ENCODE results near the gene STRN4.
A peak's percentile ranks its signal among the peaks of the same experiment; 100 is the strongest.
"Not testable (repeated sequence)": the region's sequence is repeated elsewhere in the genome, so short reads cannot be mapped to it uniquely, and the experiment has no call there.

The STRN4 gene

DNA sequence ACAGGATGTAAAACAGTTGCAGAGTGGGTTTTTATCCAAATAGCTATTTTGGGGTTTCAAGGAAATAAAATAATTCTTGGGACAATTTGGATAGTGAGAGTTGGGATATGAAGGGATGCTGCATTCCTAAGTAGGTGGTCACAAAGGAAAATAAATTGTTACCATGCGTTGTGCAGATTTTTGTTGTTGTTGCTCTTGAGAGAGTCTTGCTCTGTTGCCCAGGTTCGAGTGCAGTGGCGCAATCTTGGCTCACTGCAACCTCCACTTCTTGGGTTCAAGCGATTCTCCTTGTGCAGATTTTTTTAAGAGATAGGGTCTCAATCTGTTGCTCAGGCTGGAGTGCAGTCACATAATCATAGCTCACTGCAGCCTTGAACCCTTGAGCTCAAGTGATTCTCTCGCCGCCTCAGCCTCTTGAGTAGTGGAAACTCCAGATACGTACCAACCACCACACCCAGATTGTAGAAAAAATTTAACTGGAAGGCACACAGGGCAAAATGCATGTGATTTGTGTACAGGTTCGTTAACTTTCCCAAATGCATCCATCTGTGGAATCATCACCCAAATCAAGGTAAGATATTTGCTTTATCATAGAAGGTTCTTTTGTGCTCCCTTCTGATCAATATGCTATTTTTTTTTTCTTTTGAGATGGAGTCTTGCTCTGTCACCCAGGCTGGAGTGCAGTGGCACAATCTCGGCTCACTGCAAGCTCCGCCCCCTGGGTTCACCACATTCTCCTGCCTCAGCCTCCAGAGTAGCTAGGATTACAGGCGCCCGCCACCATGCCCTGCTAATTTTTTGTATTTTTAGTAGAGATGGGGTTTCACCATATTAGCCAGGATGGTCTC, 26.1 kb upstream of the STRN4 start:
- no peaks in the 10 kb centered on the region for H4K20me1 ChIP-seq (ENCODE audit: insufficient read depth, low read length)
- no peak overlapping the region for H3K9ac ChIP-seq (ENCODE audit: low read length)
- DNase-seq = no peak
- H2AFZ ChIP-seq (ENCODE audit: low read length) = no peak overlapping the region
- no peaks in the 10 kb centered on the region for H3K27me3 ChIP-seq (replicated peaks; ENCODE audit: insufficient read depth, low read length)
- no peaks in the 10 kb centered on the region for H3K9me3 ChIP-seq (replicated peaks; ENCODE audit: insufficient read depth, low read length)
- peaks cover 15% of the 10 kb centered on the region for H3K36me3 ChIP-seq (replicated peaks; ENCODE audit: insufficient read depth, low read length)
- peaks cover 6% of the 10 kb centered on the region; the same call in 1 of the 2 replicates for H3K79me2 ChIP-seq (ENCODE audit: low read length)
- no peak overlapping the region for H3K4me3 ChIP-seq (ENCODE audit: low read length)
- TF ChIP-seq, protein P1, sequence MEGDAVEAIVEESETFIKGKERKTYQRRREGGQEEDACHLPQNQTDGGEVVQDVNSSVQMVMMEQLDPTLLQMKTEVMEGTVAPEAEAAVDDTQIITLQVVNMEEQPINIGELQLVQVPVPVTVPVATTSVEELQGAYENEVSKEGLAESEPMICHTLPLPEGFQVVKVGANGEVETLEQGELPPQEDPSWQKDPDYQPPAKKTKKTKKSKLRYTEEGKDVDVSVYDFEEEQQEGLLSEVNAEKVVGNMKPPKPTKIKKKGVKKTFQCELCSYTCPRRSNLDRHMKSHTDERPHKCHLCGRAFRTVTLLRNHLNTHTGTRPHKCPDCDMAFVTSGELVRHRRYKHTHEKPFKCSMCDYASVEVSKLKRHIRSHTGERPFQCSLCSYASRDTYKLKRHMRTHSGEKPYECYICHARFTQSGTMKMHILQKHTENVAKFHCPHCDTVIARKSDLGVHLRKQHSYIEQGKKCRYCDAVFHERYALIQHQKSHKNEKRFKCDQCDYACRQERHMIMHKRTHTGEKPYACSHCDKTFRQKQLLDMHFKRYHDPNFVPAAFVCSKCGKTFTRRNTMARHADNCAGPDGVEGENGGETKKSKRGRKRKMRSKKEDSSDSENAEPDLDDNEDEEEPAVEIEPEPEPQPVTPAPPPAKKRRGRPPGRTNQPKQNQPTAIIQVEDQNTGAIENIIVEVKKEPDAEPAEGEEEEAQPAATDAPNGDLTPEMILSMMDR (IDR thresholded peaks at IDR 0.05; ENCODE audit: low read length) = no peak
- TF ChIP-seq EZH2 (optimal IDR thresholded peaks at IDR 0.05; ENCODE audit: low read depth, low read length) (no peak), EZH2phosphoT487 (IDR thresholded peaks at IDR 0.05; ENCODE audit: low read length) (no peak)
- peaks cover 18% of the 10 kb centered on the region; the same call in 1 of the 2 replicates for H3F3A ChIP-seq (ENCODE audit: insufficient read depth, low read length)
- H3K27ac ChIP-seq (ENCODE audit: low read length) = no peak overlapping the region
- no peaks in the 10 kb centered on the region for H3K4me1 ChIP-seq (ENCODE audit: low read length)
- H3K4me2 ChIP-seq (ENCODE audit: low read depth, low read length) = no peak overlapping the region
- no peaks in the 10 kb centered on the region for H3K9me2 ChIP-seq (replicated peaks; ENCODE audit: insufficient read depth, low read length)

DNA sequence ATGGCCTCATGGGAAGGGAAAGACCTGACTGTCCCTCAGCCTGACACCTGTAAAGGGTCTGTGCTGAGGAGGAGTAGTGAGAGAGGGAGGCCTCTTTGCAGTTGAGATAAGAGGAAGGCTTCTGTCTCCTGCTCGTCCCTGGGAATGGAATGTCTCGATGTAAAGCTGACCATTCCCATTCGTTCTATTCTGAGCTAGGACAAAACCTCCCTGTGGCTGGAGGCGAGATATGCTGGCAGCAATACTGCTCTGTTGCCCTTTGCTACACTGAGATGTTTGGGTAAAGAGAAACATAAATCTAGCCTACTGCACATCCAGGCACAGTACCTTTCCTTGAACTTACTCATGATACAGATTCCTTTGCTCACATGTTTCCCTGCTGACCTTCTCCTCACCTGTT, 22.5 kb upstream of the STRN4 start:
- DNase-seq; H3K27me3 ChIP-seq (replicated peaks; ENCODE audit: insufficient read depth, low read length); H3K4me1 ChIP-seq (ENCODE audit: low read length); H4K20me1 ChIP-seq (ENCODE audit: insufficient read depth, low read length); H3K27ac ChIP-seq (ENCODE audit: low read length); H3K4me3 ChIP-seq (ENCODE audit: low read length); H2AFZ ChIP-seq (ENCODE audit: low read length); H3F3A ChIP-seq (ENCODE audit: insufficient read depth, low read length); H3K36me3 ChIP-seq (replicated peaks; ENCODE audit: insufficient read depth, low read length); H3K9ac ChIP-seq (ENCODE audit: low read length); H3K79me2 ChIP-seq (ENCODE audit: low read length); H3K4me2 ChIP-seq (ENCODE audit: low read depth, low read length); H3K9me2 ChIP-seq (replicated peaks; ENCODE audit: insufficient read depth, low read length); H3K9me3 ChIP-seq (replicated peaks; ENCODE audit: insufficient read depth, low read length): not testable (repeated sequence)

DNA sequence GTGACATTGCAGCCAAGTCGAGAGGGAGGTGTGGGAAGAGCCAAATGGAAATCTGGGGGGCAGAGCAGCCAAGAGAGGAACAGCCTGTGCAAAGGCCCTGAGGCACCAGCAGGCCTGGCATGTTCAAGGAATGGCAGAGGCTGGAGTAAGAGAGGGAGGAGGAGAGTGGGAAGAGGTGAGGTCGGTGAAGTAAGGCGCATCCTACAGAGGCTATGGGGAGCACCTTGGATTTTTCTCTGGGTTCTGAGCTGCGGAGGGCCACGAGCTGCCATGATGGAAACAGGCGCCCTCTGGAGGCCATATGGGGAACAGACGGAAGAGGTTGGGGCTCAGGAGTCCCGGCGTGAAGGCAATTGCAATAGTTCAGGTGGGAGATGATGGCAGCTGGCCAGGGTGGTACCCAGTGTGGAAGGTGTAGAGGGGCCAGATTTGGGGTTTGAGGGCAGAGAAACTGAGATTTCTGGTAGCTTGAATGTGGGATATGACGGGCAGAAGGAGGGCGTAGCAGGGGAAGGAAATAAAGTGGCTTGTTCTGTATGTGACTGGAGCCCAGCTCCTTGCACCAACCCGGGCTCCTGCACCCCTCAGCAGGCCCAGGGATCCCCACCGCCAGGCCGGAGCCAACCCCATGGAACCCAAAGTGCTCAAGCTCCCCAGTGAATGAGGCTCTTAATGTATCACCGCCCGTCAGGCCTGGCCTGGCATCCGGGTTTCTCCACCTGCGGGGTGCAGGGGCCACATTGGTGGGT, 20.5 kb upstream of the STRN4 start:
- Histone ChIP-seq H3K9me2 (replicated peaks; ENCODE audit: insufficient read depth, low read length) (no peaks in the 10 kb centered on the region), H3K36me3 (replicated peaks; ENCODE audit: insufficient read depth, low read length) (no peaks in the 10 kb centered on the region), H3K27me3 (replicated peaks; ENCODE audit: insufficient read depth, low read length) (no peaks in the 10 kb centered on the region), H4K20me1 (ENCODE audit: insufficient read depth, low read length) (no peaks in the 10 kb centered on the region), H3F3A (ENCODE audit: insufficient read depth, low read length) (no peaks in the 10 kb centered on the region), H3K27ac (ENCODE audit: low read length) (no peak overlapping the region), H3K4me2 (ENCODE audit: low read depth, low read length) (peak overlapping the region; percentile 13; the same call in 1 of the 2 replicates), H2AFZ (ENCODE audit: low read length) (peak overlapping the region; percentile 16; the same call in 1 of the 2 replicates), H3K9ac (ENCODE audit: low read length) (no peak overlapping the region), H3K4me1 (ENCODE audit: low read length) (no peaks in the 10 kb centered on the region), H3K79me2 (ENCODE audit: low read length) (no peaks in the 10 kb centered on the region), H3K9me3 (replicated peaks; ENCODE audit: insufficient read depth, low read length) (no peaks in the 10 kb centered on the region), H3K4me3 (ENCODE audit: low read length) (no peak overlapping the region)
- TF ChIP-seq, protein P1 (IDR thresholded peaks at IDR 0.05; ENCODE audit: low read length) = peak; percentile 91
- TF ChIP-seq EZH2 (optimal IDR thresholded peaks at IDR 0.05; ENCODE audit: low read depth, low read length) = no peak
- DNase-seq = peak; percentile 63

Measured in MM.1S (cell line).